Hepatocyte (in vitro differentiated cells): Measurements from ENCODE around the gene KIF6.

Experiments used
- EZH2phosphoT487 ChIP-seq: fragments of 200-600 bp; sonication (generic); IDR thresholded peaks from one replicate; pipeline ENCODE4 v1.6.1; 2018; ENCODE audit warnings: antibody characterized with exemption, mild to moderate bottlenecking, low read depth, moderate library complexity; ENCODE audit not compliant: unreplicated experiment, severe bottlenecking
- TF ChIP-seq, protein P1 (sequence below): fragments of 200-600 bp; sonication (generic); IDR thresholded peaks from 2 replicates; pipeline ENCODE4 v1.5.1; 2016; ENCODE audit warnings: antibody characterized with exemption, mild to moderate bottlenecking; ENCODE audit not compliant: poor library complexity

DNA sequence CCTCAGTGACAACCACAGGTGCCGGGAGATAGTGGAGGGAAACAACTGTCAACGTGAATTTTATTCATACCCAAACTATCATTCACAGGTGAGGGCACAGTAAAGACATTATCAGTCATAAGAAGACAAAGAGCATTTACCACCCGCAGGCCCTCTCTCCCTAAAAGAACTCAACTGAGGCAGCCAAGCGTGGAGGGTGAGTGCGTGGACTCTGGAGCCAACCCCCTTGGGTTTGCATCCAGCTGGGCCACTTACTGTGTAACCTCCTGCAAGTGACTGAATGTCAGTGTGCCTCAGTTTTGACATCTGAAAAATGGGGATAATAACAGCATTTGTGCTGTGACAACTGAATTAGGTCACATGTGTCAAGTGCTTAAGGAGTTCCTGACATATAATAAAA, 332.1 kb downstream of the KIF6 start:
- TF ChIP-seq, protein P1, sequence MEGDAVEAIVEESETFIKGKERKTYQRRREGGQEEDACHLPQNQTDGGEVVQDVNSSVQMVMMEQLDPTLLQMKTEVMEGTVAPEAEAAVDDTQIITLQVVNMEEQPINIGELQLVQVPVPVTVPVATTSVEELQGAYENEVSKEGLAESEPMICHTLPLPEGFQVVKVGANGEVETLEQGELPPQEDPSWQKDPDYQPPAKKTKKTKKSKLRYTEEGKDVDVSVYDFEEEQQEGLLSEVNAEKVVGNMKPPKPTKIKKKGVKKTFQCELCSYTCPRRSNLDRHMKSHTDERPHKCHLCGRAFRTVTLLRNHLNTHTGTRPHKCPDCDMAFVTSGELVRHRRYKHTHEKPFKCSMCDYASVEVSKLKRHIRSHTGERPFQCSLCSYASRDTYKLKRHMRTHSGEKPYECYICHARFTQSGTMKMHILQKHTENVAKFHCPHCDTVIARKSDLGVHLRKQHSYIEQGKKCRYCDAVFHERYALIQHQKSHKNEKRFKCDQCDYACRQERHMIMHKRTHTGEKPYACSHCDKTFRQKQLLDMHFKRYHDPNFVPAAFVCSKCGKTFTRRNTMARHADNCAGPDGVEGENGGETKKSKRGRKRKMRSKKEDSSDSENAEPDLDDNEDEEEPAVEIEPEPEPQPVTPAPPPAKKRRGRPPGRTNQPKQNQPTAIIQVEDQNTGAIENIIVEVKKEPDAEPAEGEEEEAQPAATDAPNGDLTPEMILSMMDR, result no peak
- no peak for TF ChIP-seq EZH2phosphoT487
